HepG2 (cell line): ENCODE results near the gene ATP1B2. TPM values are rescaled to one million over a fixed set of nuclear protein-coding genes. Genes with fewer than 3 reads are reported as not detected.

Experiments
- CBX5 ChIP-seq: sonication (generic); formaldehyde crosslinking; IDR thresholded peaks from 2 replicates; pipeline ENCODE4 v1.4.0; 2020; ENCODE audit warnings: missing genetic modification reagents, borderline replicate concordance
- DNMT3B ChIP-seq: conservative IDR thresholded peaks from 2 replicates; pipeline ENCODE4 v1.6.1; 2016; ENCODE audit warnings: missing biosample characterization, control low read depth
- DPF2 ChIP-seq: sonication (generic); formaldehyde crosslinking; IDR thresholded peaks from 2 replicates; pipeline ENCODE4 v1.4.0; 2020; ENCODE audit warnings: mild to moderate bottlenecking, low read depth, missing genetic modification reagents, borderline replicate concordance
- KDM2A ChIP-seq: sonication (generic); formaldehyde crosslinking; IDR thresholded peaks from 2 replicates; pipeline ENCODE4 v1.4.0; 2020; ENCODE audit warnings: low read depth, missing genetic modification reagents, borderline replicate concordance
- KDM6A ChIP-seq: IDR thresholded peaks from 2 replicates; pipeline ENCODE4 v1.6.1; 2016; ENCODE audit warnings: low read depth
- MXD1 ChIP-seq: sonication (generic); formaldehyde crosslinking; IDR thresholded peaks from 2 replicates; pipeline ENCODE4 v1.4.0; 2020; ENCODE audit warnings: mild to moderate bottlenecking, missing genetic modification reagents
- NRL ChIP-seq: sonication (generic); formaldehyde crosslinking; IDR thresholded peaks from 2 replicates; pipeline ENCODE4 v1.5.0; 2020; ENCODE audit warnings: missing genetic modification reagents, mild to moderate bottlenecking, moderate library complexity, borderline replicate concordance
- SOX13 ChIP-seq, 3 experiments: fragments of 450-650 bp in 1 of 3; sonication (generic) in 1 of 3; formaldehyde crosslinking in 1 of 3; IDR thresholded peaks in 2 of 3; conservative IDR thresholded peaks in 1 of 3; 2 replicates each; pipeline versions ENCODE4 v1.5.0 to v1.6.1; 2016 to 2020; ENCODE audit warnings: antibody characterized with exemption in 1 of 3, mild to moderate bottlenecking in 1 of 3, missing compliant biosample characterization in 1 of 3, missing genetic modification reagents in 1 of 3, moderate library complexity in 1 of 3
- SUZ12 ChIP-seq: fragments of 150-350 bp; IDR thresholded peaks from 2 replicates; pipeline ENCODE4 v1.6.1; 2014; ENCODE audit warnings: low read depth, low read length
- ZMYM4 ChIP-seq: sonication (generic); formaldehyde crosslinking; IDR thresholded peaks from 2 replicates; pipeline ENCODE4 v1.8.1; 2023; ENCODE audit warnings: mild to moderate bottlenecking, missing genetic modification reagents
- ZNF180 ChIP-seq: sonication (generic); formaldehyde crosslinking; IDR thresholded peaks from 2 replicates; pipeline ENCODE4 v1.4.0; 2020; ENCODE audit warnings: low read depth, missing genetic modification reagents, borderline replicate concordance
- ZNF263 ChIP-seq: sonication (generic); formaldehyde crosslinking; IDR thresholded peaks from 2 replicates; pipeline ENCODE4 v1.4.0; 2020; ENCODE audit warnings: missing genetic modification reagents
- ZNF292 ChIP-seq: sonication (generic); formaldehyde crosslinking; IDR thresholded peaks from 2 replicates; pipeline ENCODE4 v1.8.1; 2022; ENCODE audit warnings: mild to moderate bottlenecking, low read depth, missing genetic modification reagents, borderline replicate concordance
- ZNF317 ChIP-seq: sonication (generic); formaldehyde crosslinking; IDR thresholded peaks from 2 replicates; pipeline ENCODE4 v1.5.0; 2020; ENCODE audit warnings: mild to moderate bottlenecking, missing genetic modification reagents
- ZNF430 ChIP-seq: sonication (generic); formaldehyde crosslinking; IDR thresholded peaks from 2 replicates; pipeline ENCODE4 v1.9.0; 2021; ENCODE audit warnings: mild to moderate bottlenecking, missing genetic modification reagents
- ZNF513 ChIP-seq: sonication (generic); formaldehyde crosslinking; conservative IDR thresholded peaks from 2 replicates; pipeline ENCODE4 v1.5.0; 2020; ENCODE audit warnings: missing genetic modification reagents
- ZNF703 ChIP-seq: sonication (generic); formaldehyde crosslinking; IDR thresholded peaks from 2 replicates; pipeline ENCODE4 v1.5.1; 2020; ENCODE audit warnings: missing genetic modification reagents, mild to moderate bottlenecking, moderate library complexity, borderline replicate concordance
- ZSCAN22 ChIP-seq: sonication (generic); formaldehyde crosslinking; IDR thresholded peaks from 2 replicates; pipeline ENCODE4 v1.4.0; 2020; ENCODE audit warnings: mild to moderate bottlenecking, missing genetic modification reagents
- polyA plus RNA-seq, 8 experiments: library from polyadenylated mRNA; depleted of rRNA in 3 of 8; stranded (reverse) in 7 of 8; unstranded in 1 of 8; fragments of >200 nt; fragmentation: Illumina TruSeq in 4 of 8; extraction: Trizol in 4 of 8; gene quantifications; 2 replicates each; pipeline versions ENCODE4 v1.2.1 to v1.2.3, GENCODE V29; 2011 to 2016; ENCODE audit warnings: low read depth in 4 of 8, missing spikeins in 1 of 8, mixed read lengths in 1 of 8; ENCODE audit not compliant: insufficient read depth in 1 of 8
- total RNA-seq, 5 experiments: library from RNA; depleted of rRNA; stranded (reverse); fragments of >200 nt; fragmentation: Illumina TruSeq; extraction: Trizol; gene quantifications; 2 replicates each; pipeline ENCODE4 v1.2.3, GENCODE V29; 2016; ENCODE audit warnings: low read depth in 1 of 5
- TF ChIP-seq, protein P1 (sequence below): sonication (generic); formaldehyde crosslinking; IDR thresholded peaks from 2 replicates; pipeline ENCODE4 v1.9.0; 2021; ENCODE audit warnings: missing genetic modification reagents, borderline replicate concordance
- TF ChIP-seq, protein P2 (sequence below): sonication (generic); formaldehyde crosslinking; IDR thresholded peaks from 2 replicates; pipeline ENCODE4 v1.8.0; 2023; ENCODE audit warnings: mild to moderate bottlenecking, missing genetic modification reagents
- TF ChIP-seq, protein P3 (sequence below): sonication (generic); formaldehyde crosslinking; IDR thresholded peaks from 2 replicates; pipeline ENCODE4 v1.4.0; 2020; ENCODE audit warnings: mild to moderate bottlenecking, missing genetic modification reagents

Gene ATP1B2
- total and polyA plus RNA-seq, 2 of the 13 experiments (the other 11 are each of a cell fraction or from before 2014, with no cell fraction given): not detected

- TF ChIP-seq, protein P1, sequence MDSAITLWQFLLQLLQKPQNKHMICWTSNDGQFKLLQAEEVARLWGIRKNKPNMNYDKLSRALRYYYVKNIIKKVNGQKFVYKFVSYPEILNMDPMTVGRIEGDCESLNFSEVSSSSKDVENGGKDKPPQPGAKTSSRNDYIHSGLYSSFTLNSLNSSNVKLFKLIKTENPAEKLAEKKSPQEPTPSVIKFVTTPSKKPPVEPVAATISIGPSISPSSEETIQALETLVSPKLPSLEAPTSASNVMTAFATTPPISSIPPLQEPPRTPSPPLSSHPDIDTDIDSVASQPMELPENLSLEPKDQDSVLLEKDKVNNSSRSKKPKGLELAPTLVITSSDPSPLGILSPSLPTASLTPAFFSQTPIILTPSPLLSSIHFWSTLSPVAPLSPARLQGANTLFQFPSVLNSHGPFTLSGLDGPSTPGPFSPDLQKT (CRISPR knock-in tag): no peak
- TF ChIP-seq ZNF292 (peak; percentile 47; the same call in 1 of the 2 replicates), ZNF513 (CRISPR knock-in tag) (no peak), ZMYM4 (CRISPR knock-in tag) (no peak), ZNF263 (0 out of 2 replicates have a peak, but pooled peaks have one; percentile 38), SOX13 (IDR thresholded peaks at IDR 0.05) (no peak), SOX13 (CRISPR knock-in tag; conservative IDR thresholded peaks at IDR 0.05 in 1 of 2, IDR thresholded peaks at IDR 0.05 in 1 of 2) (no peak), SUZ12 (no peak), ZNF430 (CRISPR knock-in tag) (no peak), DNMT3B (CRISPR knock-in tag) (no peak), KDM2A (no peak), ZNF703 (CRISPR knock-in tag) (no peak), DPF2 (CRISPR knock-in tag) (peak; percentile 37; the same call in 1 of the 2 replicates), ZNF180 (CRISPR knock-in tag) (no peak), ZNF317 (no peak), KDM6A (0 out of 2 replicates have a peak, but pooled peaks have one; percentile 57), ZSCAN22 (CRISPR knock-in tag) (no peak), CBX5 (CRISPR knock-in tag) (0 out of 2 replicates have a peak, but pooled peaks have one; percentile 19), NRL (CRISPR knock-in tag) (0 out of 2 replicates have a peak, but pooled peaks have one; percentile 73), MXD1 (CRISPR knock-in tag) (no peak)
- TF ChIP-seq, protein P2, sequence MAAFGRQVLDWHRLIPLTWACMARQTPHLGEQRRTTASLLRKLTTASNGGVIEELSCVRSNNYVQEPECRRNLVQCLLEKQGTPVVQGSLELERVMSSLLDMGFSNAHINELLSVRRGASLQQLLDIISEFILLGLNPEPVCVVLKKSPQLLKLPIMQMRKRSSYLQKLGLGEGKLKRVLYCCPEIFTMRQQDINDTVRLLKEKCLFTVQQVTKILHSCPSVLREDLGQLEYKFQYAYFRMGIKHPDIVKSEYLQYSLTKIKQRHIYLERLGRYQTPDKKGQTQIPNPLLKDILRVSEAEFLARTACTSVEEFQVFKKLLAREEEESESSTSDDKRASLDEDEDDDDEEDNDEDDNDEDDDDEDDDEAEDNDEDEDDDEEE (CRISPR knock-in tag): no peak
- TF ChIP-seq, protein P3, sequence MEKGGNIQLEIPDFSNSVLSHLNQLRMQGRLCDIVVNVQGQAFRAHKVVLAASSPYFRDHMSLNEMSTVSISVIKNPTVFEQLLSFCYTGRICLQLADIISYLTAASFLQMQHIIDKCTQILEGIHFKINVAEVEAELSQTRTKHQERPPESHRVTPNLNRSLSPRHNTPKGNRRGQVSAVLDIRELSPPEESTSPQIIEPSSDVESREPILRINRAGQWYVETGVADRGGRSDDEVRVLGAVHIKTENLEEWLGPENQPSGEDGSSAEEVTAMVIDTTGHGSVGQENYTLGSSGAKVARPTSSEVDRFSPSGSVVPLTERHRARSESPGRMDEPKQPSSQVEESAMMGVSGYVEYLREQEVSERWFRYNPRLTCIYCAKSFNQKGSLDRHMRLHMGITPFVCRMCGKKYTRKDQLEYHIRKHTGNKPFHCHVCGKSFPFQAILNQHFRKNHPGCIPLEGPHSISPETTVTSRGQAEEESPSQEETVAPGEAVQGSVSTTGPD: no peak
Measured at GRCh38 chr17:7629939-7630571, 20.7 kb upstream of the ATP1B2 start, which contains the start of gene SHBG (continued).
